Measurements from ENCODE around the gene SLC26A8.
"Not testable (repeated sequence)": the region's sequence is repeated elsewhere in the genome, so short reads cannot be mapped to it uniquely, and the experiment has no call there.

SLC26A8 gene

DNA sequence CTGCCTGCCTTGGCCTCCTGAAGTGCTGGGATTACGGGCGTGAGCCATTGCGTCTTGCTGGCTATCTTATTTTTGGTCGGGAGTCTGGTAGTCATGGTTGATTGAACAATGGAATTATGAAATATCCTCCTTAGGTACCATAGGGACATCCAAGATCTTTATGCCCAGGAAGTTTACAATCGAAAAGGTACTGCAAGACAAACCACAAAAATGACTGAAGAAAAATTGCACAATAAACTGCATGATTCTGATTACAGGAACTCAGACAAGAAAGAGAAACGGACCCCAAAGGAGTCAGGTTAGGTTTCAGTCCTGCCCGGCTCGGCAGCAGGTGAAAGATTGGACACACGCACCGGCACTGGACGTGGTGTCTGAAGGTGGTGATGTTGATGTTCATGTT is 5.3 kb downstream of the SLC26A8 start:
- H3K27me3 ChIP-seq (ENCODE audit: control insufficient read depth in 1 of 2, insufficient read depth in 2 of 2, low read length in 2 of 2): peaks cover under 1 to 2% of the 10 kb centered on the region in 2 donors
- no peak overlapping the region for H3K27ac ChIP-seq (ENCODE audit: low read depth, low read length)
- H3K36me3 ChIP-seq (ENCODE audit: control insufficient read depth in 1 of 2, insufficient read depth in 2 of 2, low read length in 2 of 2): no peaks in the 10 kb centered on the region
- H3K4me3 ChIP-seq (ENCODE audit: low read depth in 1 of 2, low read length in 2 of 2): no peak overlapping the region
- H3K9ac ChIP-seq (ENCODE audit: low read depth in 1 of 2, low read length in 2 of 2): no peak overlapping the region
- peaks cover 0 to 4% of the 10 kb centered on the region in 2 donors for H3K4me1 ChIP-seq (ENCODE audit: control insufficient read depth in 1 of 2, insufficient read depth in 2 of 2, low read length in 2 of 2)
- no peaks in the 10 kb centered on the region for H3K9me3 ChIP-seq (ENCODE audit: control insufficient read depth in 1 of 2, low read length in 2 of 2)

DNA sequence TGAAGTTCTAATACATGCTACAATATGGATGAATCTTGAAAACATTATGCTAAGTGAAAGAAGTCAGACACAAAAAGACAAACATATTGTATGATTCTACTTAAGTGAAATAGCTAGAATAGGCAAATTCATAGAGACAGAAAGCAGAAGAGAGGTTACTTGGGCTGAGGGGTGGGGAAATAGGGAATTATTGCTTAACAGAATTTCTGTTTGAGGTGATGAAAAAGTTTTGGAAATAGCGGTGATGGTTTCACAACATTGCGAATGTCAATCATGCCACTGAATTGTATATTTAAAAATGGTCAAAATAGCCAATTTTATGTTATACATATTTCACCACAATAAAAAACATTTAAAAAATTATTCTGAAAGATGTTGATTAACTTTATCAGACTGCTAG is 6.1 kb downstream of the SLC26A8 start:
- H3K9ac ChIP-seq (ENCODE audit: low read depth in 1 of 2, low read length in 2 of 2): no peak overlapping the region
- H3K4me1 ChIP-seq (ENCODE audit: control insufficient read depth in 1 of 2, insufficient read depth in 2 of 2, low read length in 2 of 2): peaks cover 0 to 4% of the 10 kb centered on the region in 2 donors
- H3K27ac ChIP-seq (ENCODE audit: low read depth, low read length): no peak overlapping the region
- H3K9me3 ChIP-seq (ENCODE audit: control insufficient read depth in 1 of 2, low read length in 2 of 2): no peaks in the 10 kb centered on the region
- no peaks in the 10 kb centered on the region for H3K36me3 ChIP-seq (ENCODE audit: control insufficient read depth in 1 of 2, insufficient read depth in 2 of 2, low read length in 2 of 2)
- H3K27me3 ChIP-seq (ENCODE audit: control insufficient read depth in 1 of 2, insufficient read depth in 2 of 2, low read length in 2 of 2): no peaks in the 10 kb centered on the region
- H3K4me3 ChIP-seq (ENCODE audit: low read depth in 1 of 2, low read length in 2 of 2): no peak overlapping the region

DNA sequence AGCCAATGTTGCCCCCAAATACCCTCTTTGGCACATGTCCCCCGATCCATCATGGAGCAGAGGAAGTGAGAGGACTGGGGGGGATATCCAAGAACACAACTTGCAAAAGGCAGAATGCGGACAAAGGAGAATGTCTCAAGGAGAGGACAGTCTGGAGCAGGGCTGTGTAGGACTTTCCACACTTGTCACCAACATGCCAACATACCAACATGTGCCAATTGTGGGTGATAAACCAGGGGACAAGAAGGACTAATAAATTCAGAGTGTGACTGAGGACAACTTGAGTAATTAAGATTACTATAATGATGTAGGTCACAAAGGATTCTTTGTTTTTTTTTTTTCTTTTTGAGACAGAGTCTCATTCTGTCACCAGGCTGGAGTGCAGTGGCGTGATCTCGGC is 8.8 kb downstream of the SLC26A8 start:
- no peaks in the 10 kb centered on the region for H3K36me3 ChIP-seq (ENCODE audit: control insufficient read depth in 1 of 2, insufficient read depth in 2 of 2, low read length in 2 of 2)
- H3K9ac ChIP-seq (ENCODE audit: low read depth in 1 of 2, low read length in 2 of 2): no peak overlapping the region
- peaks cover 0 to 4% of the 10 kb centered on the region in 2 donors for H3K4me1 ChIP-seq (ENCODE audit: control insufficient read depth in 1 of 2, insufficient read depth in 2 of 2, low read length in 2 of 2)
- no peak overlapping the region for H3K4me3 ChIP-seq (ENCODE audit: low read depth in 1 of 2, low read length in 2 of 2)
- no peak overlapping the region for H3K27ac ChIP-seq (ENCODE audit: low read depth, low read length)
- H3K27me3 ChIP-seq (ENCODE audit: control insufficient read depth in 1 of 2, insufficient read depth in 2 of 2, low read length in 2 of 2): no peaks in the 10 kb centered on the region
- no peaks in the 10 kb centered on the region for H3K9me3 ChIP-seq (ENCODE audit: control insufficient read depth in 1 of 2, low read length in 2 of 2)

DNA sequence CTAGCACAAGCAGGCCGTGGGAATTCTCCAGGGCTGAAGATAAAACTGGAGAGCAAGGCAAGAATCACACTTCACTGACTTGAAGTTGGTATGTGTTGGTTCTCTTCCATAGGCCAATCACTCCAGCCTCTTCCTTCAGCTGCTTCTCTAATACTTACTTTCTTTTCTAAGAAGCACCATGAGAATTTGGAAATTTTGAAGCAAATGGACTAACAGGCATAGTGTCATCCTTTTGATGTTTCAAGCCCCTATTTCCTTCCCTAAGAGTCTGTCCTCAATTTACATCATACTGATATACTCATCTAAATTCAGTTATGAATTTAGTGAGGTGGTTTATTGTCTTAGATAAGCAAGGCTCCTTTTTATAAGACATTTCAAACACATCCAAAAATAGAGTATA is 24.0 kb downstream of the SLC26A8 start:
- H3K4me1 ChIP-seq (ENCODE audit: control insufficient read depth in 1 of 2, insufficient read depth in 2 of 2, low read length in 2 of 2): no peaks in the 10 kb centered on the region
- no peaks in the 10 kb centered on the region for H3K9me3 ChIP-seq (ENCODE audit: control insufficient read depth in 1 of 2, low read length in 2 of 2)
- H3K9ac ChIP-seq (ENCODE audit: low read depth in 1 of 2, low read length in 2 of 2): no peak overlapping the region
- H3K27ac ChIP-seq (ENCODE audit: low read depth, low read length): no peak overlapping the region
- no peak overlapping the region for H3K4me3 ChIP-seq (ENCODE audit: low read depth in 1 of 2, low read length in 2 of 2)
- H3K36me3 ChIP-seq (ENCODE audit: control insufficient read depth in 1 of 2, insufficient read depth in 2 of 2, low read length in 2 of 2): no peaks in the 10 kb centered on the region
- no peaks in the 10 kb centered on the region for H3K27me3 ChIP-seq (ENCODE audit: control insufficient read depth in 1 of 2, insufficient read depth in 2 of 2, low read length in 2 of 2)

DNA sequence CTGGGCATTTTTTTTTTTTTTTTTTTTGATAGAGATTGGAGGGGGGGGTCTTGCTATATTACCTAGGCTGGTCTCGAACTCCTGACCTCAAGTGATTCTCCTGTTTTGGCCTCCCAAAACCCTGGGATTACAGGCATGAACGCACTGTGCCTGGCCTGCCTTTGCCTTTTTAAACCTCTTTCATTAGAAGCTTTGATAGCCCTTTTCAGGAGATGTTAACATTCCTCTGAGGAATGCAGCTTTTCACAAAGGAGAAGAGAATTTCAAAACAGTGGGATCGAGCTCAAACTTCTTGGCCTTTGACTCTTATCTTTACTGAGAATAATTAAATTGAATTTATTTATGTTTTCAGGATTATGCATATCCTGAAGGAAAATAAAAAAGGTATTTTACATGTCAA is 31.3 kb downstream of the SLC26A8 start:
- Histone ChIP-seq H3K27me3 (ENCODE audit: control insufficient read depth in 1 of 2, insufficient read depth in 2 of 2, low read length in 2 of 2) (no peaks in the 10 kb centered on the region), H3K36me3 (ENCODE audit: control insufficient read depth in 1 of 2, insufficient read depth in 2 of 2, low read length in 2 of 2) (no peaks in the 10 kb centered on the region), H3K4me3 (ENCODE audit: low read depth in 1 of 2, low read length in 2 of 2) (no peak overlapping the region), H3K4me1 (ENCODE audit: control insufficient read depth in 1 of 2, insufficient read depth in 2 of 2, low read length in 2 of 2) (no peaks in the 10 kb centered on the region), H3K9ac (ENCODE audit: low read depth in 1 of 2, low read length in 2 of 2) (no peak overlapping the region), H3K27ac (ENCODE audit: low read depth, low read length) (no peak overlapping the region), H3K9me3 (ENCODE audit: control insufficient read depth in 1 of 2, low read length in 2 of 2) (no peaks in the 10 kb centered on the region)

DNA sequence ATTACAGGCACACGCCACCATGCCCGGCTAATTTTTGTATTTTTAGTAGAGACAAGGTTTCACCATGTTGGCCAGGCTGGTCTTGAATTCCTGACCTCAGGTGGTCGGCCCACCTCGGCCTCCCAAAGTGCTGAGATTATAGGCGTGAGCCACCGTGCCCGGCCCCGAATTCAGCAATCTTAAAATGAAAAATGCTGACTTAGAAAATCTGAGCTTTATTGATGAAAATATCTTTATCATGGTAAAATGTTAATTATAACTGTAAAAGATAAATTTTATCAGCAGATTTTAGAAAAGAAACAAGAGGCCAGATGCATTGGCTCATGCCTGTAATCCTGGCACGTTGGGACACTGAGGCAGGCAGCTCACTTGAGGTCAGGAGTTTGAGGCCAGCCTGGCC is 36.4 kb downstream of the SLC26A8 start:
- not testable (repeated sequence) for H3K36me3 ChIP-seq (ENCODE audit: control insufficient read depth in 1 of 2, insufficient read depth in 2 of 2, low read length in 2 of 2); H3K9ac ChIP-seq (ENCODE audit: low read depth in 1 of 2, low read length in 2 of 2); H3K27me3 ChIP-seq (ENCODE audit: control insufficient read depth in 1 of 2, insufficient read depth in 2 of 2, low read length in 2 of 2); H3K4me3 ChIP-seq (ENCODE audit: low read depth in 1 of 2, low read length in 2 of 2); H3K27ac ChIP-seq (ENCODE audit: low read depth, low read length); H3K4me1 ChIP-seq (ENCODE audit: control insufficient read depth in 1 of 2, insufficient read depth in 2 of 2, low read length in 2 of 2); H3K9me3 ChIP-seq (ENCODE audit: control insufficient read depth in 1 of 2, low read length in 2 of 2)

DNA sequence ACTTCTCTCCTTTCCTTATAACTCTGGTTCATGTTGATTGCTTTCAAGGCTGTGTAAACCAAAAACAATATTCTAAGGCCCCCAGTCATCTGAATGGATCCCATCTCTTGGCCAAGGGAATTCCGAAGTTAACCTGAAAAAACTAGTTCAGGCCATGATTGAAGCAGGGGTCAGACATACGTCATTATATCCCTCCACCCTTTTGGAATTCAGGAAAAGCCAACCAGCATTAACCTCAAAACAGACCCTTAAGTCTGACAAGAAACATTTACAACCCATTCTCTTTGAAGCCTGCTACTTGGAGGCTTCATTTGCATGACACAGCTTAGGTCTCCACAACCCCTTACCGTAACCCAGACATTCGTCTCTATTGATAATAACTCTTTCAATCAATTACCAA is 39.7 kb downstream of the SLC26A8 start:
- H3K9me3 ChIP-seq (ENCODE audit: control insufficient read depth in 1 of 2, low read length in 2 of 2): no peaks in the 10 kb centered on the region
- H3K4me3 ChIP-seq (ENCODE audit: low read depth in 1 of 2, low read length in 2 of 2): no peak overlapping the region
- H3K27ac ChIP-seq (ENCODE audit: low read depth, low read length): no peak overlapping the region
- no peak overlapping the region for H3K9ac ChIP-seq (ENCODE audit: low read depth in 1 of 2, low read length in 2 of 2)
- H3K36me3 ChIP-seq (ENCODE audit: control insufficient read depth in 1 of 2, insufficient read depth in 2 of 2, low read length in 2 of 2): no peaks in the 10 kb centered on the region
- H3K4me1 ChIP-seq (ENCODE audit: control insufficient read depth in 1 of 2, insufficient read depth in 2 of 2, low read length in 2 of 2): no peaks in the 10 kb centered on the region
- no peaks in the 10 kb centered on the region for H3K27me3 ChIP-seq (ENCODE audit: control insufficient read depth in 1 of 2, insufficient read depth in 2 of 2, low read length in 2 of 2)

DNA sequence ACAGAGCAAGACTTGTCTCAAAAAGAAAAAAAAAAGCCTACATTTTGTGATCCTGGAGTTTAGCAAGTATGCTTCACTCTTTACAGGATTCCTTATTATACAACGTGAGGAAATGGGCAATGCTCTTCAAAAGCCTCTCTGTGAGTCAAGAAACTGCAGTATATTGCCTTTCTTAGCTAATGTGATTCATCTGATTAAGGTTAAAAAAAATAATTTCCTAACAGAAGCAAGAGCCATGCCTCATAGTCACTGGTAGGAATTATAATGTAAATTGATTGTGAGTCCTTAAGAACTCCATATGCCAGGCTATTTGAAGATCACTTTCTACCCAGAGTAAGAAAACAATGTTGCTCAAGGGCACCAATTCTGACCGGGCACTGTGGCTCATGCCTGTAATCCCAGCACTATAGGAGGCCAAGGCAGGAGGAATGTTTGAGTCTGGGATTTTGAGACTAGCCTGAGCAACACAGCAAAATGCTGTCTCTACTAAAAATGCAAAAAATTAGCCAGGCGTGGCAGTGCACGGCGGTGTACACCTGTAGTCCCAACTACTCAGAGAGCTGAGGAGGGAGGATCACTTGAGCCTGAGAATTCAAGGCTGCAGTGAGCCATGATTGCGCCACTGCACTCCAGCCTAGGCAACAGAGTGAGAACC is 43.3 kb downstream of the SLC26A8 start:
- H3K27me3 ChIP-seq (ENCODE audit: control insufficient read depth in 1 of 2, insufficient read depth in 2 of 2, low read length in 2 of 2): no peaks in the 10 kb centered on the region
- H3K4me3 ChIP-seq (ENCODE audit: low read depth in 1 of 2, low read length in 2 of 2): no peak overlapping the region
- H3K36me3 ChIP-seq (ENCODE audit: control insufficient read depth in 1 of 2, insufficient read depth in 2 of 2, low read length in 2 of 2): no peaks in the 10 kb centered on the region
- no peaks in the 10 kb centered on the region for H3K4me1 ChIP-seq (ENCODE audit: control insufficient read depth in 1 of 2, insufficient read depth in 2 of 2, low read length in 2 of 2)
- H3K27ac ChIP-seq (ENCODE audit: low read depth, low read length): no peak overlapping the region
- no peaks in the 10 kb centered on the region for H3K9me3 ChIP-seq (ENCODE audit: control insufficient read depth in 1 of 2, low read length in 2 of 2)
- H3K9ac ChIP-seq (ENCODE audit: low read depth in 1 of 2, low read length in 2 of 2): no peak overlapping the region

DNA sequence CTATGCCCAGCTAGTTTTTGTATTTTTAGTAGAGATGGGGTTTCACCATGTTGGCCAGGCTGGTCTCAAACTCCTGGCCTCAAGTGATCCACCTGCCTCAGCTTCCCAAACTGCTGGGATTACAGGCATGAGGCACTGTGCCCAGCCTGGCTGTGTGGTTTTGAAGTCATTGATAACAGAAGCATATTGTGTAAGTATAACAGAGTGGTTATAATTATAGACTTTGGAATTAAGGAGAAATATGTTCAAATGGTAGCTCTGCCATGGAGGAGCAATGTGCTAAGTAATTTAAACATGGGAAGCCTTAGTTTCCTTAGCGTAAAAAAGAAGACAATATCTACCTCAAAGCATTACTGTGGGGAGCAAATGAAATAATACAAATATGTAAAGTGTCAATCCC is 44.3 kb downstream of the SLC26A8 start:
- not testable (repeated sequence) for H3K27me3 ChIP-seq (ENCODE audit: control insufficient read depth in 1 of 2, insufficient read depth in 2 of 2, low read length in 2 of 2); H3K36me3 ChIP-seq (ENCODE audit: control insufficient read depth in 1 of 2, insufficient read depth in 2 of 2, low read length in 2 of 2); H3K9me3 ChIP-seq (ENCODE audit: control insufficient read depth in 1 of 2, low read length in 2 of 2); H3K4me3 ChIP-seq (ENCODE audit: low read depth in 1 of 2, low read length in 2 of 2); H3K4me1 ChIP-seq (ENCODE audit: control insufficient read depth in 1 of 2, insufficient read depth in 2 of 2, low read length in 2 of 2); H3K9ac ChIP-seq (ENCODE audit: low read depth in 1 of 2, low read length in 2 of 2); H3K27ac ChIP-seq (ENCODE audit: low read depth, low read length)

DNA sequence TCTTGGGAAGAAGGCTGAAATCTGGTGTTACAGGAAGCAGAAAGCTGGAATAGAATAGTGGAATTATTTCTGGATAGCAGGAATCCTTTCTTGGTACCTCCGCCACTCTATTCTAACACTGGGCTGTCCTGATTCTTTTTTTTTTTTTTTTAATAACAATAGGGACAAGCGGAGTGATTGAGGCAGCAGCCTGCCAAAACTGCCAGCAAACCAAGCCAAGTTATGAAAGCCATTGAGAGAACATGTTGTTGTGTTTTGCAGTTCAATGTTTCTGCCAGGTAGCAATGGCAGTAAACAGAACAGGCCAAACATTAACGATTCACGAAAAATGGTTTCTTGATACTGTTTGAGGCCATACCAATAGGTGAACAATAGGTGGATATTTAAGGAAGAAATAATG is 47.1 kb downstream of the SLC26A8 start:
- Histone ChIP-seq H3K27ac (ENCODE audit: low read depth, low read length) (no peak overlapping the region), H3K4me1 (ENCODE audit: control insufficient read depth in 1 of 2, insufficient read depth in 2 of 2, low read length in 2 of 2) (peaks cover 3 to 7% of the 10 kb centered on the region in 2 donors), H3K9me3 (ENCODE audit: control insufficient read depth in 1 of 2, low read length in 2 of 2) (no peaks in the 10 kb centered on the region), H3K36me3 (ENCODE audit: control insufficient read depth in 1 of 2, insufficient read depth in 2 of 2, low read length in 2 of 2) (no peaks in the 10 kb centered on the region), H3K4me3 (ENCODE audit: low read depth in 1 of 2, low read length in 2 of 2) (no peak overlapping the region), H3K27me3 (ENCODE audit: control insufficient read depth in 1 of 2, insufficient read depth in 2 of 2, low read length in 2 of 2) (no peaks in the 10 kb centered on the region), H3K9ac (ENCODE audit: low read depth in 1 of 2, low read length in 2 of 2) (no peak overlapping the region)
